Inferior parietal cortex (tissue), 1 donor: ENCODE data around the gene PDSS2.
"Not testable (repeated sequence)": the region's sequence is repeated elsewhere in the genome, so short reads cannot be mapped to it uniquely, and the experiment has no call there.

Source experiments
- DNase-seq: peaks from one replicate; pipeline ENCODE4 v3.0.0-alpha.2; 2016; ENCODE audit errors: extremely low spot score

The PDSS2 gene

GRCh38 chr6:107475360-107475759 is 16.0 kb upstream of the PDSS2 start:
- not testable (repeated sequence) for DNase-seq

- DNase-seq = no peak
These were observed 14.3 kb upstream of the PDSS2 start for GRCh38 chr6:107473660-107474059.

- no peak for DNase-seq
These were observed 11.0 kb upstream of the PDSS2 start for GRCh38 chr6:107470364-107470763.

GRCh38 chr6:107466062-107466461 is 6.7 kb upstream of the PDSS2 start:
- DNase-seq = no peak

GRCh38 chr6:107460083-107460631 is 793 bp upstream of the PDSS2 start:
- peak; percentile 44 for DNase-seq

GRCh38 chr6:107458672-107459282 is 587 bp downstream of the PDSS2 start:
- DNase-seq = peak; percentile 25

- no peak for DNase-seq
These were observed 10.6 kb downstream of the PDSS2 start for GRCh38 chr6:107448776-107449175.

GRCh38 chr6:107447663-107448216 is 11.6 kb downstream of the PDSS2 start:
- DNase-seq = no peak

DNA sequence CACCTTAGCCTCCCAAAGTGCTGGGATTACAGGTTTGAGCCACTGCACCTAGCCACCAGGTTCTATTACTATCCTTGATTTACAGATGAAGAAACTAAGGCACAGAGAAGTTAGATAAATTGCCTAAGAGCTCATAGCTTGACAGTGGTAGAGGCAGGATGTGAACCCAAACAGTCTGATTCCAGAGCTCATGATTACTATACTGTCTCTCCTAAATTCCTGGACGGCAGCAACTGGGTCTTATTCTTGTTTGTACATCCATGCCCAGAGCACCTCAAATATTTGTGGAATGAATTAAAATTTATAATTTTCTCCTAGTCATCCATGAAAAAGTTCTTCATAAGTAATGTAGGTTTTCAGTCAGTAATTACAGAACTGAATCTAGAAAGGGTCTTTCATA is 15.1 kb downstream of the PDSS2 start:
- DNase-seq = no peak

- DNase-seq = no peak
These were observed 15.6 kb downstream of the PDSS2 start for GRCh38 chr6:107443608-107444267.

GRCh38 chr6:107442938-107443607 is 16.3 kb downstream of the PDSS2 start:
- no peak for DNase-seq

GRCh38 chr6:107441682-107442081 is 17.7 kb downstream of the PDSS2 start:
- DNase-seq = no peak

DNA sequence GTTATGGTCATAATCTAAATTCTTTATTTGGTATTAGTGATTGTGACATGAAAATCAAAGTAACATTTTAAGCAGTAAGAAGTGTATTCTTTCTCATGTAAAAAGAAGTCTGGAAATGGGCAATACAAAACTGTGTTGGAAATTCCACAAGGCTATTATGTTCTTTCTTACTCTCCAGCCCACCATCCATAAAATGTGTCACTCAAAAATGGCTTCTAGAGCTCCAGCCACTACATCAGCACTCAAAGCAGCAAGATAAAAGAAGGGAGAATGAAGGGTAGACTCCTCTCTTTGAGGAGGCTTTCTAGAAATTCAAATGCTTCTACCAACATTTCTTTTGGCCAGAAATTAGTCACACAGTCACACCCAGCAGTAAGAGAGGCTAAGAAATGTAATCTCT is 18.4 kb downstream of the PDSS2 start:
- no peak for DNase-seq

DNA sequence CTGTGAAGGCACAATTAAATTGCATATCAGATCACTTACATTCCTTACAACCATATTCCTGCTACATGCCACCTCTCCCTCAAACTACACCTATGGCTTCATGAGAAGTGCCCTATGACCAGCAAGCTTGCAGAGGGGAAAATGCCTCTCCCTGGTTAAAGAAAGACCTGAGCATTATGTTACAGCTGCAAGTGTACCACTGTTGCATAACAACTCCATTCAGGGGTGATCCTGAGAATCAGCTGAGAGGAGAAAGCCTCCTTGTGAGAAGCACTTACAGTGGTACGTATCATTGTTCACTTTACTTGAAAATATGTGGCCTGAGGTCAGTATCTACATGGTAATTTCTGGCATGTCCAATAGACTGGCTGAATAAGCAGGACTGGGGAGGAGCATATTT is 20.0 kb downstream of the PDSS2 start:
- DNase-seq = no peak

DNA sequence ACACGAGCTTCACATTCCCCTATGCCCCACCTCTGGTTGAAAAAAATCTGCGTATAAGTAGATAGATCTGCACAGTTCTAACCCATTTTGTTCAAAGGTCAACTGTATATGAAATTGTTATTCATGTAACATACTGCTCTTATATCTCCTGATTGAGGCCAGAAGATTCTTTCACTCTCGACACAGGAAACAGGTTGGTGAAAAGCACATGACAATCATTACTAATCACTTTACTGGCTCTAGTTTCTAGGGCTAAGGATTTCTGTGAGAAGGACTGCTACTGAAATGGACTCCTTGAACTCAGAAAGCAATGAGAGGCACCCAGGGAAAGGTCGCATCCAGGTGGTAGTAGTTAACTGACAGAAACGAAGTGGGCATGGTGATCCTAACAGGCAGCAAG is 21.7 kb downstream of the PDSS2 start:
- no peak for DNase-seq

DNA sequence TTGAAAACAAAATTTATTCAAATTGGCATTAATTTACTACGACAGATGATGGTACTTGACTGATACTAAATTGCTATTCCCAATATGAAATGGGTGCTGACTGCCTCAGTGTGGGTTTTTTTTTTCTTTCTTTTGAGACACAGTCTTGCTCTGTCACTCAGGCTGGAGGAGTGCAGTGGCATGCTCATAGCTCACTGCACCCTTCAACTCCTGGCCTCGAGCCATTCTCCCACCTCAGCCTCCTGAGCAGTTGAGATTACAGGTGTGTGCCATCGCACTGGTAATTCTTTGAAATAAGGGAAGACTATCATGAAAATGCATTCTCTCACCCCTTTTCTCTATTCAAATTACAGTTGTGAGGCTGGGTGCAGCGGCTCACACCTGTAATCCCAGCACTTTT is 22.5 kb downstream of the PDSS2 start:
- DNase-seq = no peak

- no peak for DNase-seq
These were observed 23.6 kb downstream of the PDSS2 start for GRCh38 chr6:107435798-107436197.

DNA sequence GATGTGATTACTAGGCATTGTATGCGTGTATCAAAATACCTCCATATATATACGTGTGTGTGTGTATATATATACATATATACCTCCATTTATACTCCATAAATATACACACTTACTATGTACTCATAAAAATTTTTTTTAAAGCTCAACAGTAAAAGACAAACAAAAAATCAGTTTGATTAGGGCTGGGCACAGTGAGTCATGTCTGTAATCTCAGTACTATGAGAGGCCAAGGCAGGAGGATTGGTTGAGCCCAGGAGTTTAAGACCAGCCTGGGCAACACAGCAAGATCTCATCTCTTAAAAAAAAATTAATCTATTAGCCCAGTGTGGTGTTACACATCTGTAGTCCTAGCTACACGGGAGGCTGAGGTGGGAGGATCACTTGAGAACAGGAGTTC is 24.6 kb downstream of the PDSS2 start:
- no peak for DNase-seq

DNA sequence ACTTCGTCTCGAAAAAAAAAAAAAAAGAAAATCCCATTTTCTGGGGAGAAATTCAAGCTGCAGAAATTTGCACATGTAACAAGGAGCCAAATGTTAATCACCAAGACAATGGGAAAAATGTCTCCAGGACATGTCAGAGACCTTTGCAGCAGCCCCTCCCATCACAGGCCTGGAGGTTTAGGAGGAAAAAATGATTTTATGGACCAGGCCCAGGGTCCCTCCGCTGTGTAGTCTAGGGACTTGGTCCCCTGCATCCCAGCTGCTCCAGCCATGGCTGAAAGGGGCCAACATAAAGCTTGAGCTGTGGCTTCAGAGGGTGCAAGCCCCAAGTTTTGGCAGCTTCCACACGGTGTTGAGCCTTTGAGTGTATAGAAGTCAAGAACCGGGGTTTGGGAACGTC is 33.4 kb downstream of the PDSS2 start:
- DNase-seq = not testable (repeated sequence)

DNA sequence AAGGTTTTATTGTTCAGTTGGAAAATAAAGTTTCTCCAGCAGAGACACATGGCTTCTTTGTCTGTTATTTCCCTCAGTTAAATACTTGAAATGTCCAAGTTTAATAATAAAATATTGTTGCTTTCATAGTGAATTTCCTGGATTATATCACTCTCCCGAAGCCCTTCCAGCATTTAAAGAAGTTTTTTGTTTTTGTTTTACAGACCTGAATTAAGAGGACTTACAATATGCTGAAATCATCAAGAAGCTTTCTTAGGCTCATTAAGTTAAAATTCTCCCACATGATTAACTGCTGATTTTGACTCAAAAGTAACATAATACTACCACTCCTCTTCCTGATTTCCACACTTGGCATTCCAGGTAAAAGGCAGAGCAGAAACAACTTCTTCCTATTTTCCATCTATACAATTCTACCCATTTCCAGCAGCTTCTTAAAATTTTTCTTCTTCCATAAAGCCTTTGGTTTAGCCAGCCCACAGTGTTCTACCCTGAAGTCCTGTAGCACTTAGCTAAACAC is 35.8 kb downstream of the PDSS2 start:
- DNase-seq = no peak

- no peak for DNase-seq
These were observed 37.6 kb downstream of the PDSS2 start for GRCh38 chr6:107421696-107422256.

- no peak for DNase-seq
These were observed 39.6 kb downstream of the PDSS2 start for GRCh38 chr6:107419733-107420132.
